Hematopoietic multipotent progenitor cell (in vitro differentiated cells): ENCODE data around the gene RHOG. TPM values are rescaled to one million over a fixed set of nuclear protein-coding genes. Genes with fewer than 3 reads are reported as not detected.
"Not testable (repeated sequence)": the region's sequence is repeated elsewhere in the genome, so short reads cannot be mapped to it uniquely, and the experiment has no call there.

Source experiments
- DNase-seq, 3 donors: peaks; one replicate each; pipeline ENCODE4 v3.0.0-alpha.2; 2011 to 2015; ENCODE audit warnings: low read depth in 2 of 3, low spot score in 2 of 3
- total RNA-seq: library from RNA; depleted of rRNA; stranded (reverse); fragments of >200 nt; gene quantifications from one replicate; pipeline ENCODE4 v1.2.3, GENCODE V29; 2012

Gene RHOG
- total RNA-seq, 1 donor = 163 TPM

GRCh38 chr11:3834664-3835461, 5.9 kb downstream of the RHOG start:
- peak in 1 of 3 donors; percentile 77 for DNase-seq

GRCh38 chr11:3834349-3834663, 6.5 kb downstream of the RHOG start:
- no peak for DNase-seq

DNA sequence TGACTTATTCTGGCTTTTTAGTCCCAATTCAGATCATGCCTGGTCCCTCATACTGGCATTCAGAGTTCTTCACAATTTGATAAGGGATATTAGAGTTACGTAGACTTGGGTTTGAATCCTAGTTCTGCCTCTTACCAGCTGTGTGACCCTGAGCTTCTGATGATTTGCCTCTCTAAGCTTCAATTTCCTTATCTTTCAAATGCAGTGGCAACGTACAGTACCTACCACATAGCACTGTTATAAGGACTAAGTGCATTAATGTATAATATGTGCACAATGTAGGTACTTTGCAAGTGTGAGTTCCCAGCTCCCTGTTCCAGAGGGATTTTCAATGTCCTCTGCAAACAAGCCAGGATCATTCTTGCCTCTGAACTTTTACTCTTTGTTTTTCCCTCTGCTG, 7.3 kb downstream of the RHOG start:
- no peak for DNase-seq

DNA sequence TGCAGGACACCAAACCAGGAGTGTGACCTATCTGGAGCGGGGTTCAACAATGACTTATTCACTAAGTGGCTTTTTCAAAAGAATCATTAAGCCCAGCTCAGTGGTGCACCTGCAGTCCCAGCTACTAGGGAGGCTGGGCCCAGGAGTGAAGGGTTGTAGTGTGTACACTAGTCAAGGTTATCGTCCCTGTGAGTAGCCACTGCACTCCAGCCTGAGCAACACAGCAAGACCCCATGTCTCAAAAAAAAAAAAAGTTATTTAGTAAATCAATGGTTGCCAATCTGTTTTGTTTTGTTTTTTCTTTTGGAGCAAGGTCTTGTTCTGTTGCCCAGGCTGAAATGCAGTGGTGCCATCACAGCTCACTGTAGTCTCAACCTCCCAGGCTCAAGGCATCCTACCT, 7.9 kb downstream of the RHOG start:
- DNase-seq = no peak

- no peak for DNase-seq
Measured at GRCh38 chr11:3831378-3832239, 9.2 kb downstream of the RHOG start.

DNA sequence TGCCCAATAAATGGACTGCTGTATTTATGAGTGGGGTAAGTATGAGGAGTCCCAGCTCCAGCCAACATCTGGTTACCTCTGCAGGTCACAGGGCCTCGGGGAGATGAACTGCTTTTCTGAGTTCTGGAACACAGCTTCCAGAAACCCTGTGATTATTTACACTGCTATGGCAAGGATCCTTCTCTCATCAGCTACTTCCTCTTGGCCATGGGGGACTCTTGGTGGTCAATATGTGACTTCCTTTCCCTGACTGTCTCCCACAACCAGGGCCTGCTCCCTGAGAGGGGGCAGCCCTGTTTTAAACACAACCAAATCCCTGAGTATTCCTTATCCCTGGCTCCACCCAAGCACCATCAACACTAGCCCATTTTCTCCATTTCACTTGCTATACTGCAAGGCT, 10.0 kb downstream of the RHOG start:
- no peak for DNase-seq

- DNase-seq = no peak
Measured at GRCh38 chr11:3830088-3830487, 10.7 kb downstream of the RHOG start.

GRCh38 chr11:3827434-3828186, 13.1 kb downstream of the RHOG start:
- DNase-seq = no peak

- no peak for DNase-seq
Measured at GRCh38 chr11:3826721-3827120, 14.0 kb downstream of the RHOG start.

- DNase-seq = no peak
Measured at GRCh38 chr11:3825473-3826154, 15.1 kb downstream of the RHOG start.

GRCh38 chr11:3824714-3825472, 15.9 kb downstream of the RHOG start:
- peak in 2 of 3 donors; percentile 83 to 93 for DNase-seq

DNA sequence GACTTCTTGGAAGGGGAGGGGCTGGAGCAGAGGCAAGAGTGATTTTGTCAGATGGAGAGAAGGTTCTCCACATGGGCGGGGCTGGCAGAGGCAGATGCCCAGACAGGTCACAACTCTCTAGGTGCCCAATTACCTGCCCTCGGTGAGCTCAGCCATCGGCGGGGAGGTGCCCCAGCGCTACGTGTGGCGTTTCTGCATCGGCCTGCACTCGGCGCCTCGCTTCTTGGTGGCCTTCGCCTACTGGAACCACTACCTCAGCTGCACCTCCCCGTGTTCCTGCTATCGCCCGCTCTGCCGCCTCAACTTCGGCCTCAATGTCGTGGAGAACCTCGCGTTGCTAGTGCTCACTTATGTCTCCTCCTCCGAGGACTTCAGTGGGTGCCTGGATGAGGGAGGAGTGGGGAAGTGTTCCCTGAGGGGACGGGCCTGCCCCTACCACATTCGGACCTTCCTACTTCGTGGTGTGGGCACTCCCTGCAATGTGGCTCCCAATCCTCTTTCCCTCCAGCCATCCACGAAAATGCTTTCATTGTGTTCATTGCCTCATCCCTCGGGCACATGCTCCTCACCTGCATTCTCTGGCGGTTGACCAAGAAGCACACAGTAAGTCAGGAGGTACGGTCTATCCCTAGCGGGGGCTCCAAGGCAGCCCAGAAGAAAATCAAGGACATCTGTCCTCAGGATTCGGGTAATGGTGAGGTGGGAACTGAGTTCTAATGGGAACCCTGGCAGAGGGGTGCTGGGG, 16.8 kb downstream of the RHOG start:
- no peak for DNase-seq

DNA sequence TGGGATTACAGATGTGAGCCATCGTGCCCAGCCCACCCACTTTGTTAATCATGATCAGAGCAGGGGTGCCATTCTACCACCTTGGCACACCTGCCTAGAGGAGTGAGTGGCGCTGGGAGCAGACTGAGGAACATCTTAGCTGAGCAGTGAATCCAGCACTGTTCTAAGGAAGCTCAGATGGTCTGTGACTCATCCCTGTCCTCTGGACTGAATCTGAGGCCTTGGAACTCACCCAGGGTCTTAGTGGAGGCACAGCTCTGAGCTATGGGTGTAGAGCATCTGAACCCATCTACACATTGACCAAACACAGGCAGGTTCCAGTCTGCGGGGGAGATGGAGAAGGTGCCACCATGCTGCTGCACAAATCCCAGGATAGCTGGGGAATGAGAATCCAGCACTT, 17.5 kb downstream of the RHOG start:
- no peak for DNase-seq

DNA sequence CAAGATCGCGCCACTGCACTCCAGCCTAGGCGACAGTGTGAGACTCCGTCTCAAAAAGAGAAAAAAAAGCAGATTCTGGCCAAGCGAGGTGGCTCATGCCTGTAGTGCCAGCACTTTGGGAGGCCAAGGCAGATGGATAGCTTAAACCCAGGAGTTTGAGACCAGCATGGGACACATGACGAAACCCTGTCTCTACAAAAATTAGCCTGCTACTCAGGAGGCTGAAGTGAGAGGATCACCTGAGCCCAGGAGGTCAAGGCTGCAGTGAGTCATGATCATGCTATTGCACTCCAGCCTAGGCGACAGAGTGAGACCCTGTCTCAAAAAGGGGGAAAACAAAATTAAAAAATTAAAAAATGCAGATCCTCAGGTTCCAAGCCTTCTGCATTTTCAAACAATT, 18.4 kb downstream of the RHOG start:
- DNase-seq = no peak

DNA sequence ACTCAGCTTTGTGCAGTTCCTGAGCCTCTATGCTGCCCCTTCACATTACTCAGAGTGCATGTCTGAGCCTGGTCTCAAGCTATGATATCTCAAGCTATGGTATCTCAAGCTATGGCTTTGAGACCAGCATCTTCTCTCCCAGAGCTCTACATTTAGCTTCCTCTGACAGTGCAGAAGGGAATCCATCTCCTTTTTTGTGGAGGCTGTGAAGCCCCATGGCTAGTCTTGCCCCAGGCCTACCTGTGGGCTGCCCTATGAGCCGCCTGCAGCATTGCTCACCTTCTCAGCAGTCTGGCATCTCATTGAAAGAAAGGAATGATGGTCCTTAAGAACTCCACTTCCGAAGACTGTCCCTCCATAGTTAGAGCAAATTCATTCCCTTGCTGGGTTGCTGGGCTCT, 19.8 kb downstream of the RHOG start:
- DNase-seq = no peak

GRCh38 chr11:3817181-3817800, 23.5 kb downstream of the RHOG start:
- no peak for DNase-seq

GRCh38 chr11:3816673-3817072, 24.1 kb downstream of the RHOG start:
- DNase-seq = no peak

GRCh38 chr11:3815845-3816244, 24.9 kb downstream of the RHOG start:
- DNase-seq = no peak

- not testable (repeated sequence) for DNase-seq
Measured at GRCh38 chr11:3814832-3815231, 25.9 kb downstream of the RHOG start.
